Activated T-helper 1 cell treated with anti-CD3 and anti-CD28 coated beads, Interleukin-12 subunit alpha, Interleukin-12 subunit beta, Interleukin-2, Interleukin-4 antibody, amounts not matched to agents 30 ng/mL and 10 ng/mL and 1 ng/mL, durations not matched to agents 14 hours and 24 hours and 36 hours (primary cell): Measurements from ENCODE around the gene XPNPEP3. TPM values are rescaled to one million over a fixed set of nuclear protein-coding genes. Genes with fewer than 3 reads are reported as not detected.

Experiments
- DNase-seq: peaks from one replicate; pipeline ENCODE4 v3.0.0; 2021; ENCODE audit warnings: low spot score
- H3K27ac Mint-ChIP-seq: one replicate; pipeline ENCODE4 v1.8.0; 2021; ENCODE audit warnings: mild to moderate bottlenecking, mixed read lengths
- H3K27me3 Mint-ChIP-seq: one replicate; pipeline ENCODE4 v1.8.0; 2022; ENCODE audit warnings: mild to moderate bottlenecking, moderate library complexity, mixed read lengths; ENCODE audit not compliant: insufficient read depth
- H3K36me3 Mint-ChIP-seq: one replicate; pipeline ENCODE4 v1.8.0; 2021; ENCODE audit warnings: low read depth, mixed read lengths
- H3K4me1 Mint-ChIP-seq: one replicate; pipeline ENCODE4 v1.8.0; 2021; ENCODE audit warnings: low read depth, mixed read lengths
- H3K4me3 Mint-ChIP-seq: one replicate; pipeline ENCODE4 v1.8.0; 2021; ENCODE audit warnings: mild to moderate bottlenecking, moderate library complexity, mixed read lengths
- H3K9me3 Mint-ChIP-seq: one replicate; pipeline ENCODE4 v1.8.0; 2021; ENCODE audit warnings: mixed read lengths
- intact Hi-C: fragments of 100-400 bp; cut with micrococcal nuclease; formaldehyde crosslinking; loops from one replicate; pipeline ENCODE4 v1.15.1; 2024
- total RNA-seq: library from RNA; stranded (reverse); gene quantifications from 2 replicates; pipeline ENCODE4 v1.2.3, GENCODE V29; 2022

The XPNPEP3 gene
- total RNA-seq, 1 donor from 2014 or later = 14.7 TPM

DNA sequence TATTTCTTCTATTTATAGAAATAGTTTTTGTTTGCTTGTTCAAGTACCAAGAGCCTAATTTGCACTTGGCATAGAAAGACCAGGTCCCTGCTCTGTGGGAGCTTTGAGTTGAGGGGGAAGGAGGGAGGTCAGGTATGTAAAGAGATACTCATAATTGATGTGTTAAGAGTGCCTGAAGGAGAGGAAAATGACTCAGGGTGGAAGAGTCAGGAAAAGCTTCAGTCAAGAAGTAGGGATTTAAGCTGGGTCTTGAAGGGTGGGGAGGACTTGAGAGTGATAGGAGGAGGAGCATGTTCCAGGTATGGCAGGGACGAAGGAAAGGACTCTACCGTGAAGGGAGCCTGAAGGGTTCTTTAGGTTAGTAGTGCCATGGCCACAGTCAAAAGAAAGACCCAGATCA lies 103.2 kb downstream of the XPNPEP3 start:
- intact Hi-C loops = no loop called here
- peaks cover 25% of the 10 kb centered on the region for H3K36me3 Mint-ChIP-seq
- H3K27me3 Mint-ChIP-seq = no peaks in the 10 kb centered on the region
- DNase-seq = no peak
- no peak overlapping the region for H3K27ac Mint-ChIP-seq
- H3K4me3 Mint-ChIP-seq = no peak overlapping the region
- no peaks in the 10 kb centered on the region for H3K9me3 Mint-ChIP-seq
- peaks cover 7% of the 10 kb centered on the region for H3K4me1 Mint-ChIP-seq

DNA sequence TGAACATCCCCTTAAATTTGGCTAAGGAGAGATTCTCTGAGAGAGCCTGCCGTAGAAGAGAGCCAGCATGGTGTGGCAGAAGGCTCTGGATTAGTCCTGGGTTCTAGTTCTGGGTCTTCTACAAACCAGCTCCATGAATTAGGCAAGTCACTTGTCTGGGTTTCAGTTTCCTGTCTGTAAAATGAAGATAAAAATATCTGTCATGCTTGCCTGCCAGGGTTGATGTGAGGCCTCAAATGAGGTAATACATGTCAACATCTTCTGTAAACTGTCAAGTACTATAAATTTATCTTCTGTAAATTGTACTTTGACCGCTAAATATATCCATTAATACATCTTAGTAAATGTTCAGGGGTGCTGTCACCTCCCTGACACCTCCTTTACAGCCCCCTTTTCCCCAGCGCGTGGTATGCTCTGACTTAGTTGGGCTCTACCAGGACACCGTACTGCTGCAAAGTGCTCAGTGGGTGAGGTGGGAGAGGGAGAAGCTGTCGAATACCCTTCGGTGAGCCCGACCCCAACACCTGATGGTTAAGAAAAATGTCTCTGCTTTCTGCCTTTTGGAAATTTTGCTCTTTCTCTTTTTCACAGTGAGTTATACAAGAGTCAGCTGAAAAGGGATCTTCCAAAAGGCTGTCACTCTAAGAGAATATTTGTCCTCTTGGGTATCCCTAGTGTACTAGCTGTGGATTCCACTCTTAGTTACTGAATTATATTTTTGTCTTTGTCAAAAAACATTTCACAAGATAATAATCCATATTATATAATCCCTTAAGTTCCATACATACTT lies 109.2 kb downstream of the XPNPEP3 start:
- H3K36me3 Mint-ChIP-seq = peaks cover 34% of the 10 kb centered on the region
- no peak for DNase-seq
- H3K27ac Mint-ChIP-seq = peak overlapping the region; percentile 56

DNA sequence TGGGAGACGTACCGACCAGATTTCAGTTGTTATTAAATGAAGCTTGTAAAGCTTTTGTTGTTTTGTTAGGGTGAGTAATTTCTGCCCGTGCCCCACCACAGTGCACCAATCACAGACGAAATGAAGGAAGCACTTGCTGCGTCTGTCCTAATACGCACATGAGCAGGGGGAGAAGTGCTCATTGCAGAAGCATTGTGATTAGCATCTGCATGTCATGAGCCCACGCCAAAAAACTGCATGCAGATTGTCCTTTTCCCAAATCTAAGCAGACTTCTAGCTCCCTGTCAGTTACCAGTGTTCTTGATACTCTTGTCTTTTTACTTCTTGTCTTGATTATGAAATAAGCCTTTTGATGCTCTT lies 109.8 kb downstream of the XPNPEP3 start:
- H3K4me1 Mint-ChIP-seq = peaks cover 13% of the 10 kb centered on the region
- peaks cover 34% of the 10 kb centered on the region for H3K36me3 Mint-ChIP-seq
- intact Hi-C loops = no loop called here
- no peak overlapping the region for H3K27ac Mint-ChIP-seq
- no peak overlapping the region for H3K4me3 Mint-ChIP-seq
- DNase-seq = no peak
- H3K9me3 Mint-ChIP-seq = no peaks in the 10 kb centered on the region
- H3K27me3 Mint-ChIP-seq = no peaks in the 10 kb centered on the region

More for the DNA sequence above, 109.2 kb downstream of the XPNPEP3 start:
- Mint-ChIP-seq H3K9me3 (no peaks in the 10 kb centered on the region), H3K4me3 (no peak overlapping the region), H3K27me3 (no peaks in the 10 kb centered on the region), H3K4me1 (peaks cover 13% of the 10 kb centered on the region)
- intact Hi-C loops = no loop called here

DNA sequence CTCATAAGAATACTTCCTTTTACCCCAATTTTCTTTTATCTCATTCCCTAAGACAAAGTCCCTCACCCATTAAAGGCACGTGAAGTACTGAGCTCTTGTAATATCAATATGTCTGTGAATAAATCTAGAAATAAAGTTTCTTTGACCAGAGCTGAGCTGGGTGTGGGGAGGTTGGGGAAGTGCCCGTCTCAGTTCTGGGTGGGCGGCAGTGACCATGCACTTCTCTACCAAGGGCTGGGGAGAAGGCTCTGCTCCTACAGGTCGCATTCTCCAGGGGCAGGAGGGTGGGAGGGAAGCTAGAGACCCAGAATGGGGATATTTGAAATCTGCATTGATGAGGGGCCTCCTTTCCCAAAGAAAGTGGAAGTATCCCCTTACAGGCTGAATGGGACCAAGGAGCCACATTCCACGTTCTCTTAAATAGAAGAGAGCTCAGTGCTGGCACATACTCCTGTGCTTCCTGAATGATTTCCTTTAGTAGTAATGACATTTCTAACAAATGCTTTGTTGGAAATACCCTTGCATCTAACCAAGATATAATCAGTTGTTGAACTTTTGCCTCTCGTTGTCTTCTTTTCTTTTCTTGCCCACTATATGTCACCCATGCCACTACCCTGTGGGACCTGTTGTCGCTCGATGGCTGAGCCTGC lies 110.3 kb downstream of the XPNPEP3 start:
- H3K27ac Mint-ChIP-seq = no peak overlapping the region
- H3K36me3 Mint-ChIP-seq = peaks cover 35% of the 10 kb centered on the region
- intact Hi-C loops = no loop called here
- no peaks in the 10 kb centered on the region for H3K27me3 Mint-ChIP-seq
- H3K4me1 Mint-ChIP-seq = peaks cover 13% of the 10 kb centered on the region
- no peaks in the 10 kb centered on the region for H3K9me3 Mint-ChIP-seq
- H3K4me3 Mint-ChIP-seq = no peak overlapping the region
- no peak for DNase-seq

DNA sequence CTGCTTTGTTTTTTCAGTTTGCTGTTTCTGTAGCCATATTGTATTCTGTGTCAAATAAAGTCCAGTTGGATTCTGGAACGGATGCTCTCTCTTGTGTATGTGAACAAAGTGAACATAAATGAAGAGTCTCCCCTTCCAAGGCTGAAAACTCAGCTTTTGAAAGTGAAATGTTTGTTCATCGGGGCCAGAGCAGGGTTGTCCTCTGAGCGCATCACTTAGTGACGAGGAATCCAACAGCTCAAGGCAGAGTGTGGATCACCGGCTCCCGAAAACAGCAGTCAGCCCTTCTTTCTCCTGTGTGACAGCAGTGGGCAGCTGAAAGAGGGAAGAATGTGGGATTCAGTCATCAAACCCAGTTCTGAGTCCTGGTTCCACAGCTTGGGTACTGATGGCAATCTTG lies 115.6 kb downstream of the XPNPEP3 start:
- Mint-ChIP-seq H3K36me3 (peaks cover 15% of the 10 kb centered on the region), H3K27ac (no peak overlapping the region), H3K9me3 (no peaks in the 10 kb centered on the region), H3K4me1 (no peaks in the 10 kb centered on the region), H3K4me3 (no peak overlapping the region), H3K27me3 (no peaks in the 10 kb centered on the region)
- no peak for DNase-seq
- intact Hi-C loops = no loop called here

DNA sequence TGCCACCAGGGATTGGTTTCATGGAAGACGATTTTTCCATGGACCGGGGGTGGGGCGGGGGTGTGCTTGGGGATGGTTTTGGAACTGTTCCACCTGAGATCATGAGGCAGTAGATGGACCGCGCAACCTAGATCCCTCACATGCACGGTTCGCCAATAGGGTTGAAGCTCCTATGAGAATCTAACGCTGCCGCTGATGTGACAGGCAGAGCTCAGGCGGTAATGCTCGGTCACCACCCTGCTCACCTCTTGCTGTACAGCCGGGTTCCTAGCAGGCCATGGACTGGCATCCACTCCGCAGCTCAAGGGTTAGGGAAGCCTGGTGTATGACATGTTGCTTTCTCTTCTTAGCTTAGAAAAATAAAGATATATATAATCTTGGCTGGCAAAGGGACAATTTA lies 116.2 kb downstream of the XPNPEP3 start:
- Mint-ChIP-seq H3K36me3 (peaks cover 12% of the 10 kb centered on the region), H3K4me1 (no peaks in the 10 kb centered on the region), H3K9me3 (no peaks in the 10 kb centered on the region), H3K4me3 (no peak overlapping the region), H3K27me3 (no peaks in the 10 kb centered on the region), H3K27ac (no peak overlapping the region)
- no peak for DNase-seq
- intact Hi-C loops = no loop called here

DNA sequence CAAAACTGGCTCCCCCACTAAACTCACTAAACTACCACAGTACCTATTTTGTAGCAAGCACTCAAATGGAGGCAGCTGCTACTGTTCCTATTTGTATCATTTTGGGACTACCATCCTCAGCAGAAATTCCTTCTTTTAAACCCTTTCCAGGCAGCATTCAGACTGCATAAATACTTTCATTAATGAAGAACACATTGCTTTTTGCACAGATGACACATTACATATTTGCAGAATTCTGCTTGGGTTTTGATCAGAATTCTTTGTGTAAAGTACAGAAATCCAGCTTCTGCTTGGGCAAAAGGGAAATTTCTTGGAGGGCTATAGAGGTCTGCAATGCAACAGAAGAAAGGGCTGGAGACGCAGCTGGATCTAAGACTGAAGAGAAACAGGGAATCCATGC lies 118.4 kb downstream of the XPNPEP3 start:
- no peak overlapping the region for H3K4me3 Mint-ChIP-seq
- intact Hi-C loops = no loop called here
- no peaks in the 10 kb centered on the region for H3K27me3 Mint-ChIP-seq
- H3K9me3 Mint-ChIP-seq = no peaks in the 10 kb centered on the region
- H3K27ac Mint-ChIP-seq = no peak overlapping the region
- no peaks in the 10 kb centered on the region for H3K4me1 Mint-ChIP-seq
- H3K36me3 Mint-ChIP-seq = peaks cover 7% of the 10 kb centered on the region
- no peak for DNase-seq

DNA sequence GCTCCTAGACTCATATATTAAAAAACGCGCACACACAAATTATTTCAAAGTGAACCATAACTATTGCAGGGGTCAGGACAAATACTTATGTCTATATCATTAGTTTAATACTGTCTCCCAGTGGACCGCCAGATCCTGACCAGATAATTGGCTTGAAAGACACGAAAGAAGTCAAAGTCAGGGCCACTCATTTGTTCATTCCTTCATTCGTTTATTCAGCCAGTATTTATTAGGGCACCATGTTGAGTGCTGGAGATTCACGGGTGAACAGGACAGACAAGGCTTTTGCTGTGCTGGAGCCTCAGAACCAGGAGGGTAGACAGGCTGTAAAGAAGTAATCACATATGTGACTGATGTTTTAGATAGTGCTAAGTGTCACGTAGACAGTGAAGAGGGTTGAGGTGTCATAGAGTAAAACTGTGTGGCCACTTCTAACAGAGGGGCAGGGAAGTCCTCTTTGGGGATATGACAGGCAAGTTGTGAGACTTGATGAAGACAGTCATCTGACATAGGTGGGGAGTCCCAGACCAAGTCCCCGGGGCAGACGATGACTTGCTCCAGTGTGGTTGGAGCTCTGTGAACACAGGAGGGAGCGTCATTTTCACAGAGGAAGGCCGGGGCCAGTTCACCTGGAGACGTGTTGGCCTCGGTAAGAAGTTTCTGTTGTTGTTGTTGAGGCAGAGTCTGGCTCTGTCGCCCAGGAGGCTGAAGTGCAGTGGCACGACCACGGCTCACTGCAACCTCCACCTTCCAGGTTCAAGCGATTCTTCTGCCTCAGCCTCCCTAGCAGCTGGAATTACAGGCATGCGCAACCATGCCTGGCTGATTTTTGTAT lies 120.1 kb downstream of the XPNPEP3 start:
- Mint-ChIP-seq H3K36me3 (peaks cover 4% of the 10 kb centered on the region), H3K27ac (no peak overlapping the region), H3K4me3 (no peak overlapping the region), H3K27me3 (no peaks in the 10 kb centered on the region), H3K9me3 (no peaks in the 10 kb centered on the region), H3K4me1 (no peaks in the 10 kb centered on the region)
- intact Hi-C loops = no loop called here
- no peak for DNase-seq

DNA sequence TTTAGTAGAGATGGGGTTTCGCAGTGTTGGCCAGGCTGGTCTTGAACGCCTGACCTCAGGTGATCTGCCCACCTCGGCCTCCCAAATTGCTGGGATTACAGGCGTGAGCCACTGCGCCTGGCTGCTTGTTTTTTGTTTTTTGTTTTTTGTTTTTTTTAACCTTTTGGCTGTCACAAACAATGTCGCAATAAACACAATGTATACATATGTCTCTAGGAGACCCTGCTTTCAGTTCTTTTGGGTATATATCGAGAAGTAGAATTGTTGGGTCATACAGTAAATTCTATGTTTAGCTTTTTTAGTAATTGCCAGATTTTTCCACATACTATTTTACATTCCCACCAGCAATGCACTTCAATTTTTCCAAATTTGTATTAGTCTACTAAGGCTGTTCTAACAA lies 122.2 kb downstream of the XPNPEP3 start:
- no peak overlapping the region for H3K27ac Mint-ChIP-seq
- intact Hi-C loops = no loop called here
- H3K4me3 Mint-ChIP-seq = no peak overlapping the region
- H3K4me1 Mint-ChIP-seq = no peaks in the 10 kb centered on the region
- no peaks in the 10 kb centered on the region for H3K36me3 Mint-ChIP-seq
- no peak for DNase-seq
- H3K27me3 Mint-ChIP-seq = peaks cover under 1% of the 10 kb centered on the region
- no peaks in the 10 kb centered on the region for H3K9me3 Mint-ChIP-seq

DNA sequence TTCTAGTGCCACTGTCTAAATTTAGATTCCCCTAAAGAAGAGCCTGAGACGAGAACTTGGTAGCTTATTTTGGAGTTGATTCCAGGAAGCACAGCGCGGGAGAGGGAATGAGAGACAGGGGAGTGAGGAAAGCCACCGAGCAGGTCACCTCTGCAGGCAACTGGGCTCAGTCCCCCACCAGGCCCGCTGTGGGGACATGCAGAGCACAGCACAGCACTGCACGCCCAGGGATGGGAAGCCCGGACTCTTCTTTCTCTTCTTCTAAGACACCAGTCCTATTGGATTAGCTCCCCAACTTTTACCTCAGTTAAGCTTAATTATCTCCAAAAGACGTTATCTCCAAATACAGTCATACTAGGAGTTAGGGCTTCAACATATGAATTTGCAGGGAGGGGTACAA lies 122.9 kb downstream of the XPNPEP3 start:
- intact Hi-C loops = no loop called here
- Mint-ChIP-seq H3K4me3 (no peak overlapping the region), H3K27ac (no peak overlapping the region), H3K4me1 (no peaks in the 10 kb centered on the region), H3K36me3 (no peaks in the 10 kb centered on the region), H3K9me3 (no peaks in the 10 kb centered on the region), H3K27me3 (peaks cover 1% of the 10 kb centered on the region)
- DNase-seq = no peak

Other genes with a start within 250 kb of the XPNPEP3 start
- 47.4 and 47.8 TPM in 2 replicates for gene MRTFA, start 220.4 kb upstream of the XPNPEP3 start, total RNA-seq
- gene MCHR1, start 177.7 kb upstream of the XPNPEP3 start, total RNA-seq = not detected in 2 replicates
- 29.4 and 34.0 TPM in 2 replicates for gene SLC25A17, start 37.8 kb upstream of the XPNPEP3 start, total RNA-seq
- 190 and 192 TPM in 2 replicates for gene ST13, start 509 bp upstream of the XPNPEP3 start, total RNA-seq
- gene DNAJB7, start 5.0 kb downstream of the XPNPEP3 start, total RNA-seq = not detected in 2 replicates
- gene RBX1, start 94.2 kb downstream of the XPNPEP3 start, total RNA-seq = 90.9 and 94.4 TPM in 2 replicates
- gene EP300, start 235.4 kb downstream of the XPNPEP3 start, total RNA-seq = 69.2 and 85.8 TPM in 2 replicates